Colonic mucosa (tissue), 4 donors: Measurements from ENCODE around the gene KIAA0232. TPM values are rescaled to one million over a fixed set of nuclear protein-coding genes. Genes with fewer than 3 reads are reported as not detected.
"Not testable (repeated sequence)": the region's sequence is repeated elsewhere in the genome, so short reads cannot be mapped to it uniquely, and the experiment has no call there.

Experiments
- DNase-seq: peaks from one replicate; pipeline ENCODE4 v3.0.0-alpha.2; 2020
- H3K27ac ChIP-seq: fragments of 200-600 bp; one replicate; pipeline ENCODE4 v1.8.0; 2021
- H3K27me3 ChIP-seq: fragments of 200-600 bp; one replicate; pipeline ENCODE4 v1.8.0; 2021
- H3K36me3 ChIP-seq: fragments of 200-600 bp; one replicate; pipeline ENCODE4 v1.8.0; 2021
- H3K4me1 ChIP-seq: fragments of 200-600 bp; one replicate; pipeline ENCODE4 v1.8.0; 2021; ENCODE audit warnings: mild to moderate bottlenecking
- H3K4me3 ChIP-seq: fragments of 200-600 bp; one replicate; pipeline ENCODE4 v1.8.0; 2021
- H3K9ac ChIP-seq, 2 donors: one replicate each; pipeline ENCODE4 v1.7.0; 2013; ENCODE audit warnings: control low read depth in 2 of 2, low read depth in 2 of 2, low read length in 2 of 2
- H3K9me3 ChIP-seq: fragments of 200-600 bp; one replicate; pipeline ENCODE4 v1.8.0; 2021
- CTCF ChIP-seq: fragments of 200-600 bp; IDR thresholded peaks from one replicate; pipeline ENCODE4 v1.8.0; 2022; ENCODE audit warnings: antibody characterized with exemption, mild to moderate bottlenecking
- intact Hi-C: fragments of 100-400 bp; cut with DNase I; formaldehyde crosslinking; loops from one replicate; pipeline ENCODE4 v1.14.1; 2022
- total RNA-seq, 2 donors: library from RNA; stranded (reverse); fragmentation: NEBNext Ultra II Directional in 1 of 2; extraction: Animal tissue kit (Norgen Biotek cat#: 25700) in 1 of 2; gene quantifications; one replicate each; pipeline ENCODE4 v1.2.1, GENCODE V29; 2021
- donor health status: healthy.
- donor health status: DM: no; HTN: no; CAD: no.
- donor health status: DM: no; HTN: no; CAD: no.

KIAA0232 gene
- total RNA-seq, 2 donors from 2014 or later, result 20.8 to 32.8 TPM

- intact Hi-C loops, result no loop called here
- Histone ChIP-seq H3K4me3 (no peak overlapping the region), H3K27ac (no peak overlapping the region), H3K27me3 (no peaks in the 10 kb centered on the region), H3K36me3 (no peaks in the 10 kb centered on the region), H3K9ac (no peak overlapping the region), H3K4me1 (no peaks in the 10 kb centered on the region), H3K9me3 (no peaks in the 10 kb centered on the region)
- no peak for TF ChIP-seq CTCF
- DNase-seq, result no peak
Observed at GRCh38 chr4:6826781-6827508, 44.4 kb downstream of the KIAA0232 start.

- Histone ChIP-seq H3K4me3 (no peak overlapping the region), H3K27me3 (no peaks in the 10 kb centered on the region), H3K36me3 (no peaks in the 10 kb centered on the region), H3K9me3 (no peaks in the 10 kb centered on the region), H3K4me1 (no peaks in the 10 kb centered on the region), H3K27ac (no peak overlapping the region), H3K9ac (no peak overlapping the region)
- no peak for DNase-seq
- intact Hi-C loops, result no loop called here
- no peak for TF ChIP-seq CTCF
Observed at GRCh38 chr4:6829086-6829485, 46.6 kb downstream of the KIAA0232 start.

GRCh38 chr4:6834867-6835266 lies 52.3 kb downstream of the KIAA0232 start:
- no peaks in the 10 kb centered on the region for H3K4me1 ChIP-seq
- H3K9me3 ChIP-seq, result no peaks in the 10 kb centered on the region
- no peak for DNase-seq
- no peaks in the 10 kb centered on the region for H3K27me3 ChIP-seq
- no peak overlapping the region for H3K27ac ChIP-seq
- intact Hi-C loops, result no loop called here
- no peak for TF ChIP-seq CTCF
- H3K4me3 ChIP-seq, result no peak overlapping the region
- no peak overlapping the region for H3K9ac ChIP-seq
- H3K36me3 ChIP-seq, result no peaks in the 10 kb centered on the region

GRCh38 chr4:6835616-6836015 lies 53.1 kb downstream of the KIAA0232 start:
- DNase-seq, H3K9me3 ChIP-seq, H3K4me3 ChIP-seq, H3K36me3 ChIP-seq, H3K9ac ChIP-seq, H3K27ac ChIP-seq, intact Hi-C loops, H3K4me1 ChIP-seq, H3K27me3 ChIP-seq: not testable (repeated sequence)

- H3K4me3 ChIP-seq, H3K27me3 ChIP-seq, H3K27ac ChIP-seq, H3K9me3 ChIP-seq, H3K9ac ChIP-seq, H3K4me1 ChIP-seq, DNase-seq, H3K36me3 ChIP-seq, intact Hi-C loops: not testable (repeated sequence)
Observed at GRCh38 chr4:6837106-6837505, 54.6 kb downstream of the KIAA0232 start.

GRCh38 chr4:6839579-6839978 lies 57.1 kb downstream of the KIAA0232 start:
- H3K9ac ChIP-seq, result no peak overlapping the region
- no peaks in the 10 kb centered on the region for H3K4me1 ChIP-seq
- no peaks in the 10 kb centered on the region for H3K36me3 ChIP-seq
- no peak for DNase-seq
- H3K27me3 ChIP-seq, result no peaks in the 10 kb centered on the region
- H3K4me3 ChIP-seq, result no peak overlapping the region
- no peak overlapping the region for H3K27ac ChIP-seq
- H3K9me3 ChIP-seq, result no peaks in the 10 kb centered on the region
- no peak for TF ChIP-seq CTCF
- intact Hi-C loops, result no loop called here
